ENCODE measurements around the gene ZNF740.

GRCh38 chr12:53236443-53237111 is 56.1 kb downstream of the ZNF740 start:
- TF ChIP-seq TAF1 (IDR thresholded peaks at IDR 0.05; ENCODE audit: low read depth) (no peak), CTCF (IDR thresholded peaks at IDR 0.05; ENCODE audit: poor library complexity, severe bottlenecking) (no peak), MXI1 (conservative IDR thresholded peaks at IDR 0.05; ENCODE audit: poor library complexity, severe bottlenecking) (no peak), EZH2 (IDR thresholded peaks at IDR 0.05; ENCODE audit: borderline replicate concordance, insufficient read depth, low read length, poor library complexity, severe bottlenecking) (no peak), POLR2AphosphoS5 (IDR thresholded peaks at IDR 0.05) (no peak)

Data from neural cell (in vitro differentiated cells).